ENCODE results near the gene LEMD2.
A peak's percentile ranks its signal among the peaks of the same experiment; 100 is the strongest.

Gene LEMD2

GRCh38 chr6:33756211-33756954 lies 32.5 kb downstream of the LEMD2 start:
- DNase-seq (ENCODE audit: low spot score), result no peak

DNA sequence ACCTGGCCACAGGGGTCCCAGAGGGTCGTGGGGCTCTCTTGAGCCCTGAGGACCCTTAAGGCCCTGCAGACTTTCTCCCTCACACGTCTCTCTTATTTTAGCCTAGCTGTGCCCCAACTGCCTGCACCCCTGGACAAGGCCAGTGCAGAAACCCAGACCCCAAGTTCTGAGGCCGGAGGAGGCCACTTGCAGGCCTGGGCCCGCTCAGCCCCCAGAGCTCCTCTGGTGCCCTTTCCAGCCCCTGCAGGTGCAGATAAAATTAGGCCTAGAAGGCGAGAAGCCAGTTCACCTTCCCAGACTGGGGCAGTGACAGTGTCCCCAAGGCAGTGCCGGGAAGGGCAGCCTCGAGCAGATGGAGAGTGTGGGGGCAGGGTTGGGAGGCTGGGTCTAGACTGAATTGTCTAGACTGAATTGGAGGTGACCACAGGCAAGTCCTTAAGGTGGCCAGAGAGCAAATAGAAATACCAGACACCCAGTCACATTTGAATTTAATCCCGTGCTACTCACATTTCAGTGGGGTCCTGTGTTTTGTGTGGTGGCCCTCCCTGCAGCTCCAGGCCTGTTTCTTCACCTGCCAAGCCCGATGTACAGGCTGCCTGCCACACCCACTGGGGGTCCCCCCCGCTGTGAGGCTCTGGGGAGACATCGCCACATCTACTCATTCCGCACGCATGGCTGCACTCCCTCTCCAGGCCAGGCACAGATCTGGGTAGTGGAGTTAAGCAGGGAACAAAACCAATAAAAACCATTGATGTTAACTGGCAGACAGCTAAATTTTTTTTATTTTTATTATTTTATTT lies 33.7 kb downstream of the LEMD2 start:
- no peak for DNase-seq (ENCODE audit: low spot score)

- DNase-seq (ENCODE audit: low spot score), result no peak
These were observed 34.7 kb downstream of the LEMD2 start for GRCh38 chr6:33754222-33754621.

GRCh38 chr6:33752646-33753015 lies 36.3 kb downstream of the LEMD2 start:
- no peak for DNase-seq (ENCODE audit: low spot score)

DNA sequence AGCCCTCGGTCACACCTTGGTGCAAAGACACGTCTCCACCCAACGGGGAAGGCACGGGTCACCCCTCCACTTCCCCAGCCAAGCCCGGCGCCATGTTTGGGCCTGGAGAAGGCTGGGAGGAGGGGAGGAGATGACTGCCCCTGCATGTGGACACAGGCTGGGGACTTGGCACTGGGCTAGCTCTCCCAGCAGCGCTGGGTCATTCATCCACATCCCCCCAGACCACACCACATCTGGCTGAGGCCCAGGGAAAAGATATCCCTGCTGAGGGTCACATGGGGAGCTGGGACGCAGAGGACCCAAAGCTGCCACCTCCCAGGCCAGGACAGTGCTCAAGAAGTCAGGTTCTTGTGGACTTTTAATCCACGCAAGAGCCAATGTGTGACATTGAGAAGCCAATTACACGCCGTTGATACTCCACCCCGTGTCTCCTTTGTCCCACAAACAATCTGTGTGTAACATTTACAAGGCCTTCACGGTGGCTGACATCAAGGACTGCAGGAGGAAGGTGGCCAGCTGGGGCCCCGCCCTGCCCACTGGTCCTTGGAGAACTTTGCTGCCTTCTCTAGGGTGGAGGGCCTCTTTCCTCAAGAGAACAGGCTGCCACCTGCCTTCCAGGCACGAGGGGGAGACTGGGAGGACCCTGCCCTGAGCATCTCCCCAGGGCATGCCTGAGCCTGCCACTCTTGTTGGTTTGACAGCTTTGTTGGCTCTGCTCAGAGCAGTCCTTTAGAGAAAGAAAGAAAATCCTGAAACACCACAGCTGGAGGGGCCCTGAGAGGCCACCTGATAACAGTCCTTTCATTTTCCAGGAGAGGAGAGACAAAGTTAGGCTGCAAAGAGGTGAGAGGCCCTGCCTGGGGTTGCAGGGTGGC lies 36.9 kb downstream of the LEMD2 start:
- DNase-seq (ENCODE audit: low spot score), result no peak

DNA sequence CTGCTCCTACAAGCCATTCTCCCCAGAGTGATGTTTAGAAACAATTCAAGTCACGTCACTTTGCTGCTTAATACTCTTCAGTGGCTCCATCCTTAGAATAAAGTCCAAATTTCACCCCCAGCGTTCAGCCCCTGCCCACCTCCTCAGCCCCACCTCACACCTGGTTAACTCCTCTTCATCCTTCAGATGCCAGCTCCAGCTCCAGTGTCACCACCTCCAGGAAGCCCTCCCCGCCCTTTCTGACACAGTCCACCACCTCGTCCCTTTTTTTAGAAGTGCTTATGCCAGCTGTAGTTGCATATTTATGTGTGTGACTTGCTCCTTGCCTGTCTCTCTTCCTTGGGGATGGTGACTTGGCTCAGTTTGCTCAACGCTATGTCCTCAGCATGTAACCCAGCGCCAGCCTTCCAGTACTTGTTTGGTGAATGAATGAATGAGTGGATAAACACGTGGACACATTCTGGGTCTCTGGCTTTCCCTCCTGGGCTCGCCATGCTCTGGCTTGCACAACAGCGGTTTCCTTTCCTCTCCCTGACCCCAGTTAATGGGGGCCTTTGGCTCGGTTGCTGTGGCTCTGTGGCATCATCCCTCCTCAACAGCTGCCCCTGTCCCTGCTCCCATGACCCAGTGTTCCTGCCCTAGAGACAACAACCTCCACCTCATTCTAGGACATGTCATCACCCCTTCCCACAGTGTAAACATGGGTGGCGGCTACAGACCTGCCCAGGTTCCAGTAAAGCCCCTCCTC lies 38.5 kb downstream of the LEMD2 start:
- no peak for DNase-seq (ENCODE audit: low spot score)

GRCh38 chr6:33749401-33749800 lies 39.5 kb downstream of the LEMD2 start:
- DNase-seq (ENCODE audit: low spot score), result no peak

- DNase-seq (ENCODE audit: low spot score), result no peak
These were observed 40.1 kb downstream of the LEMD2 start for GRCh38 chr6:33748841-33749240.

GRCh38 chr6:33747823-33748222 lies 41.1 kb downstream of the LEMD2 start:
- DNase-seq (ENCODE audit: low spot score), result no peak

DNA sequence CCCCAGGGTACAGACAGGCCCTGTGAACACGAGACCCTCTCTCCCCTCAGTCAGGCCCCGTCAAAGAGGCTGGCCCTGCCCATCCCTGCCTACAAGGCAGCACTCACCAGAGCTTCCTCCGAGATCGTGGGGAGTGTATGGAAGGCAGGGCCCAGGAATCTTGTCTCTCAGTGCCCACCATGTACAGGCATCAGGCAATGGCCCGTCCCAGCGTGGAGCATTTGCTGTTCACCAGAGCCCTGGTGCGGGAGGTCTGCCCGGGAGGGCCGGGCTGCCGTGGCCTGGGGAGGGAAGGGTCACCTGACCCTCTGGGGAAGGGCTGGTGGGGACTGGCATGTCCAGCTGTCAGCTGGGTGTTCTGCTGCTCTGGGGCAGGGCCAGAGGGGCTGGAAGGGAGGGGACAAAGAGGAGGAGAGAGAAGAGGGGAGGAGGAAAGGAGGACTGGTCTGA lies 42.3 kb downstream of the LEMD2 start, which contains the start of gene IP6K3:
IP6K3 (minus strand) TSS at position 255 of the 450 bp plus-strand sequence. CDS start 11,429 bp downstream, outside the sequence.
- DNase-seq (ENCODE audit: low spot score), result no peak

- no peak for DNase-seq (ENCODE audit: low spot score)
These were observed 42.8 kb downstream of the LEMD2 start for GRCh38 chr6:33746036-33746600.

GRCh38 chr6:33745548-33745947 lies 43.4 kb downstream of the LEMD2 start:
- DNase-seq (ENCODE audit: low spot score), result no peak

DNA sequence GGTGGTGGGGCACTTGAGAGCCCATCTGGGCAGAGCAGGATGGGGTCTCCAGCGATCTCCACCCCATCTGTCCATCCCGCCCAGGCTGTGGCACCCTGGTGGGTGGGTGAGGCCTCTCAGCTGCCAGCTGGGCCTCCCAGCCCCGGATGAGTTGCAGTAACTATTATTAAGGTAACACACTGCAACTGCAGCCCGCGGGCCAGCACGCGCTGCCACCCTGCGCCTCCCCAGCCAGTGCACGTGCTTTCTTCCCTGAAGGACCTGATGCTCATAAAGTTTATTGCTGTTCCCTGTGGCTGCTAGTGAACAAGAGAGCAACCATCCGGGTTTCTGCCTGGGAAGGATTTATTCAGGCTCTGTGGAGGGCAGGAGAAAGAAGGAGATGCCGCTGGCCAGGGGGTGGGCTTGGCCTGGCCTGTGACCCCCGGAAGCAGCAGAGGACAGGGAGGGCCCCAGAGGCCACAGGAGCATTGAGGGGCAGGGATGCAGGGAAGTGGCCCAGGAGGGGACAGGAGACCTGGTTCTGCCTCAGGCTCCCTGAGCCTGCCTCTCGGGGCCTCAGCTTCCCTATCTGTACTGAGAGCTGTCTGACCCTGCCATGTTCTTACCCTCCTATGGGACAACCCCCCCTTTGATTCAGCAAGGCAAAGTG lies 43.9 kb downstream of the LEMD2 start:
- no peak for DNase-seq (ENCODE audit: low spot score)

GRCh38 chr6:33744001-33744848 lies 44.7 kb downstream of the LEMD2 start:
- DNase-seq (ENCODE audit: low spot score), result peak; percentile 69

- no peak for DNase-seq (ENCODE audit: low spot score)
These were observed 46.1 kb downstream of the LEMD2 start for GRCh38 chr6:33742837-33743236.

GRCh38 chr6:33742092-33742491 lies 46.8 kb downstream of the LEMD2 start:
- DNase-seq (ENCODE audit: low spot score), result no peak

DNA sequence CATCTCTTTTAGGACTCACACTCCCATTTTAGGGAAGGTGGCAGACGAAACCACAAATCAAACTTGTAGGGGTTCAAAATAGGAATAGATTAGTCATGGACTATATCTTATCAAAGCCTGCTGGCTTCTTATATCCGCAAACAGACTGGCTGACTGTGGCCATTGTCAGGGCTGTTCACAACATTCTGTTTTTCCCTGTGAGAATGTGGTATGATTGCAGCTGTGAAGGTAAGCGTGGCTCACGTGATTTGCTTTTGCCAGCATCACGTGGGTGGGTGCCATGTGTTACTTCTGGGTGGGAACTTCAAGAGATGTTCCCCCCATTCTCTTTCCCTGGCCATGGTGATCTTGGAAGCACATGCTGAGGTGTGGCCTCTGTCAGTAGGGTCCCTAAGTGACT lies 48.1 kb downstream of the LEMD2 start:
- DNase-seq (ENCODE audit: low spot score), result no peak

GRCh38 chr6:33740204-33740608 lies 48.7 kb downstream of the LEMD2 start:
- DNase-seq (ENCODE audit: low spot score), result no peak

DNA sequence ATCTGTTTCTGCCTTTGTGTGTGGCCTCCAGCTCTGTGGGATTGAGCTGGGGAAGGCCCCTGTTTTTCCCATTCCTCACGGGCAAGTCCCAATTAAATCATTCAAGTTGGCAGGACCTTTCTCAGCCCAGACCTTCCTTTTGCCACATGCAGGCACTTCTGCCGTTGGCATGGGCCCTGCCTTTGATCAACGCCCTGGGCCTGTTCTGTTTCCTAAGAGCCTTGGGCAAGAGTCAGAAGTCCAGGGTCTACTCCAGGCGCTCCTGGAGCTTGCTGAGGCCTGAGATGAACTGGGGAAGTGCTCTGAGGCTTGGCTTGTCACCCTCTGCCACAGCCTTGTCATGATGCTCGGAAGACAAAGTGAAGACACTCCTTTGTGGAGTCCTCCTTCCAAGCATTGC lies 49.4 kb downstream of the LEMD2 start:
- DNase-seq (ENCODE audit: low spot score), result no peak

- DNase-seq (ENCODE audit: low spot score), result no peak
These were observed 50.1 kb downstream of the LEMD2 start for GRCh38 chr6:33738879-33739278.

Measured in SW480 (cell line).